DMS114 treated with DMSO at 0.1 percent for 48 hours (cell line): Measurements from ENCODE around the gene NTS.
A peak's percentile ranks its signal among the peaks of the same experiment; 100 is the strongest.

Experiments used
- DNase-seq: peaks from one replicate; lab custom pipeline; 2025; ENCODE audit not compliant: unreplicated experiment; lab: John Stamatoyannopoulos, UW

The NTS gene

DNA sequence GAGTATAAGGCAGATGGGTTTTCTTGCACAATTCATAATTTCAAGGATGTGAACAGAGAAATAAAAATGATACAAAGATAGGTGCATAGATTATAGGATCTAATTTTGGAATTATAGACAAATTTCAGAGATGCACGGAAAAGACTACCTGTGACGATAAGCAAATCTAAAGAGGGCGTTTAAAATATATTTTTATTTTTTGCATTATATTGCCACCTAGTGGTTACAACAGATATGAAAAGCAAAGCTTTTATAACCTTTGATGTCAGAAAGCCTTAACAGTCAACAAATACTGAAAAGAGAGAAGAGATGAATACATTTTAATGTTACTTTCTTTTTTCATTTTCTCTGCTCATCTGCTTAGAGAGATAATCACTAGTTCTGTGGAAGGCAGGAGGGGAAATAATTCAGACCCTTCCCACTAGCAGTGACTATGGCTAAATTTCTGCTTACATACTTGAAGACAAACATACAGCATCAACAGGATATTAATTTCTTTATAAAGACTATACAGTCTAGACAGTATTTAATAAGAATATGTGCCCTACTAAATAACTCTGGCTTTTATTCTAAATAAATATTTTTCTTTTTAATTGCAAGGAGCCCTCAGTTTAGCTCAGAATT is 46.3 kb downstream of the NTS start:
- peak; percentile 60 for DNase-seq

DNA sequence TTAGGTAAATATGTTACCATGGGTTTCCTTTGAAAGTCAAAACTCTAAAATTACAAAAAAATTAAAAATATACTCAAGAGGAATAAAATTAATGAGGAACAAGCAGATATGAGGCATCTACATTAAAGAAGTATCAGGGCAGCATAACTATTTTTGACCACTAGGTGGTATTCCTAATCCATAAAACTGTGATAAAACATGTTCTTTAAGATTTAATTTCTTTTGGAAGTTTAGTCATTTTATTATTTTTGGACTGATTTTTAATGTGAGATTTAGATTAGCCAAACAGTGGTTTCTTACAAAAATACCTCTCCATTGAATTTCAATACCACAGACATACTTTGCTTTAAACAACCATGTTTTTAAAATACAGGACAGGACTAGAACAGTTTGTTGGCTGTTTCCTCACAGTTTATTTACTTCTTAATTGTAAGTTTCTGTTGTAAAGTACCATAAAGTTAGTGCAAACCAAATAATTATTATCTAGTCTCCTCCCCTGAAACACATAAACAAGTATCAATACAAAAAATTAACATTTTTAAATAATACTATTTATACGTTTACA is 49.8 kb downstream of the NTS start:
- peak; percentile 43 for DNase-seq

DNA sequence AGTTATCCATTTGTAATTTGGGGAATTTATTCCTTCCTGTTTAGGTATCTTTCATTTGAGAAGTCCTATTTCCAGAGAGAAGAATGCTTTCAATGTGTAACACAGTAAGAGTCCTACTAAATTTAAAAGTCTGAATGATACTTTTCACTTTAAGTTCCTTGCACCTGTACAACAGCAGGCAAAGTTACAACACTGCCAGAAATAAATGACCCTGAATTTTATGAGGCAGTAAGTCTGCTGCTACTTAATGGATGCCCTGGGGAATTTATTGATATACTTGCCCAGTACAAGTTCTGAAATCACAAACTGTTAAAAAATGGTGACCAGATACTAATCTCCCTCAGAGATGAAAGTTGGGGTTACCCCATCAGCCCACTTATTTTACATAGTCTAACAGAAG is 53.1 kb downstream of the NTS start:
- no peak for DNase-seq
